Right atrium auricular region (tissue), 2 donors: ENCODE measurements around the gene PPP1R15B. TPM values are rescaled to one million over a fixed set of nuclear protein-coding genes. Genes with fewer than 3 reads are reported as not detected.

Experiments
- DNase-seq: peaks from one replicate; pipeline ENCODE4 v3.0.0-alpha.2; 2019; ENCODE audit warnings: low spot score
- H3K27ac ChIP-seq, 2 donors: fragments of 200-600 bp; sonication (generic); 1 replicate in 1 of 2; 2 replicates in 1 of 2; pipeline ENCODE4 v1.5.1; 2016 to 2019
- H3K27me3 ChIP-seq, 2 donors: fragments of 200-600 bp; sonication (generic); one replicate each; pipeline versions ENCODE4 v1.5.1 to v1.6.0; 2017 to 2019
- H3K36me3 ChIP-seq: fragments of 200-600 bp; sonication (generic); one replicate; pipeline ENCODE4 v1.5.1; 2016
- H3K4me1 ChIP-seq, 2 donors: fragments of 200-600 bp; sonication (generic); one replicate each; pipeline versions ENCODE4 v1.5.1 to v1.6.0; 2017 to 2019
- H3K4me3 ChIP-seq, 2 donors: fragments of 200-600 bp; sonication (generic); 1 replicate in 1 of 2; 2 replicates in 1 of 2; pipeline ENCODE4 v1.5.1; 2017 to 2019; ENCODE audit warnings: mild to moderate bottlenecking in 1 of 2, moderate library complexity in 1 of 2
- H3K9me3 ChIP-seq, 2 donors: fragments of 200-600 bp; sonication (generic); one replicate each; pipeline ENCODE4 v1.5.1; 2019
- CTCF ChIP-seq, 2 donors: fragments of 200-600 bp; sonication (generic); IDR thresholded peaks; one replicate each; pipeline ENCODE4 v1.5.1; 2019; ENCODE audit warnings: antibody characterized with exemption in 2 of 2
- total RNA-seq, 2 donors: library from RNA; depleted of rRNA; stranded (reverse); fragments of >200 nt; gene quantifications; one replicate each; pipeline ENCODE4 v1.1.0, GENCODE V29; 2016

The PPP1R15B gene
- total RNA-seq, 2 donors from 2014 or later, result 27.3 to 30.9 TPM

- Histone ChIP-seq H3K9me3 (no peaks in the 10 kb centered on the region), H3K27ac (peak overlapping the region; percentile 25 to 51), H3K4me1 (peaks cover 0 to 65% of the 10 kb centered on the region in 2 donors), H3K27me3 (no peaks in the 10 kb centered on the region), H3K4me3 (no peak overlapping the region), H3K36me3 (peaks cover 69% of the 10 kb centered on the region)
- DNase-seq, result no peak
- TF ChIP-seq CTCF (IDR thresholded peaks at IDR 0.05), result no peak
Observed at GRCh38 chr1:204442376-204443259, 31.0 kb upstream of the PPP1R15B start.

- Histone ChIP-seq H3K4me1 (peaks cover 0 to 57% of the 10 kb centered on the region in 2 donors), H3K27me3 (no peaks in the 10 kb centered on the region), H3K9me3 (no peaks in the 10 kb centered on the region), H3K4me3 (no peak overlapping the region), H3K36me3 (peaks cover 75% of the 10 kb centered on the region), H3K27ac (peak overlapping the region in 1 of 2 donors; percentile 46)
- DNase-seq, result no peak
- no peak for TF ChIP-seq CTCF (IDR thresholded peaks at IDR 0.05)
Observed at GRCh38 chr1:204441558-204441957, 29.9 kb upstream of the PPP1R15B start.

- Histone ChIP-seq H3K9me3 (no peaks in the 10 kb centered on the region), H3K27ac (peak overlapping the region; percentile 18 to 47), H3K36me3 (peaks cover 73% of the 10 kb centered on the region), H3K27me3 (no peaks in the 10 kb centered on the region), H3K4me3 (no peak overlapping the region), H3K4me1 (peaks cover 0 to 66% of the 10 kb centered on the region in 2 donors)
- no peak for DNase-seq
- TF ChIP-seq CTCF (IDR thresholded peaks at IDR 0.05), result no peak
Observed at GRCh38 chr1:204439621-204440375, 28.2 kb upstream of the PPP1R15B start.

GRCh38 chr1:204438628-204439027 is 27.0 kb upstream of the PPP1R15B start:
- no peak for TF ChIP-seq CTCF (IDR thresholded peaks at IDR 0.05)
- H3K27me3 ChIP-seq, result no peaks in the 10 kb centered on the region
- peaks cover 0 to 65% of the 10 kb centered on the region in 2 donors for H3K4me1 ChIP-seq
- H3K36me3 ChIP-seq, result peaks cover 74% of the 10 kb centered on the region
- peak overlapping the region; percentile 22 to 66 for H3K27ac ChIP-seq
- H3K9me3 ChIP-seq, result no peaks in the 10 kb centered on the region
- H3K4me3 ChIP-seq, result no peak overlapping the region
- peak; percentile 80 for DNase-seq

- Histone ChIP-seq H3K9me3 (no peaks in the 10 kb centered on the region), H3K36me3 (peaks cover 74% of the 10 kb centered on the region)
Observed at GRCh38 chr1:204437796-204438570, 26.4 kb upstream of the PPP1R15B start.

More at GRCh38 chr1:204437796-204438570, 26.4 kb upstream of the PPP1R15B start:
- no peak for DNase-seq
- Histone ChIP-seq H3K4me3 (no peak overlapping the region), H3K27ac (peak overlapping the region; percentile 22 to 66), H3K4me1 (peaks cover 0 to 58% of the 10 kb centered on the region in 2 donors), H3K27me3 (no peaks in the 10 kb centered on the region)
- no peak for TF ChIP-seq CTCF (IDR thresholded peaks at IDR 0.05)
